Measurements from ENCODE around the gene SLC38A9.
"Not testable (repeated sequence)": the region's sequence is repeated elsewhere in the genome, so short reads cannot be mapped to it uniquely, and the experiment has no call there.

The SLC38A9 gene

DNA sequence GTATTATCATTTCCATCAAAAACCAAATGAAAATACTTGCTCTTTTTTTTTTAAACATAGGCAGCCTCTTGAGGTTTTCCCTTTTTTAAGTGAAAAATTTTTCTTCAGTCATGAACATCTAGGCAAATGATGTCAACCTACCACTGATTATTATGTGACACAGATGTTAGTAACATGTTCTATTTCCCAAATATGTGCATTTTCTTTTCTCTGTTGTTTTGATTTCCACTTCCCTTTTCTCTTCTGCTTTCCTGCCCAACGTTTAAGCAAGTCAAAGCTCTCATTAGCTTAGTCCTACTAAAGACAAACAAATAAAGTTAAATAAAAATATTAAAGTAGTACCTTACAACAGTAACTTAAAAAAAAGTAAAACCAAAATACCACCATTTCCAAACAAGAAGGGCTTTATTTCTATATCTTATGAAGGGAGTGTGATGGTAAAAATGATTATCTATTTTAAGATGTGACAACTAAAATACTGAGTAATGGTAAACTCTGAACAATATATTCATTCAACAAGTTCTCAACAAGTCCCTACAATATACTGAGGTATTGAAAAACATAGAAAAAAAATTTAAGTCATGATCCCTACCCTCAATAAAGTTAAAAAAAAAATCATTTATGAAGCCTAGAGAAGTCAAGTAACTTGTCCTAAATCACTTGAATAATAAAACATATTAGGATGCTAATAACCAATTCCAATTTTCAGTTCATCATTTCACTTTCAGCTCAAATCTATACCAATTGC lies 9.4 kb downstream of the SLC38A9 start:
- no peak for DNase-seq

DNA sequence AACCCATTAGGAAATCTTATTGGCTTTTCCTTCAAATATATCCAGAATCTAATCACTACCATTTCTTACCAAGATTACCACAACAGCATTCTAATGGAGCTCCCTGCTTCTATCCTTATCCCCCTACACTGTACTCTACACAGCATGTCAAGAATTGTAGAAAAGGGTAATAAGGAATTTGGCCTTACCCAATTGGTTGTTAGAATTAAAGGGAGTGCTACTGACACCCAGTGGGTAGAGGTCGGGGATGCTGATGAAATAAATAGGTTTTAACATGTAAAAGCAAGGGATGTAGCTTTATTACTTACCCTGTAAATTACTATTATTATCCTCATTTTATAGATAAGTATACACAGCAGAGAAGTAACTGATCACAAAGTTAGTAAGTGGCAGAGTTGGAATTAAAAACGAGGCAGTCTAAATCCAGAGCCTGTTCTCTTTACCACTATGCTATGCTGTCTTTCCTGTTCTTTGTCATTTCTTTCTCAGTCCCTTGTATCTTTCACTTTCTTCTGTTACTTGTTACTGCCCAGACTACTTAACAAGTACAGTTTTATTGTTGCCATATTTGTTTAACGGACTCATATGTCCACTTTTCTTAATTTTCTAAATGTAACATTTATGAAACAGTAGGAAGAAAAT lies 10.5 kb downstream of the SLC38A9 start:
- DNase-seq, result no peak

- DNase-seq, result no peak
These were observed 11.4 kb downstream of the SLC38A9 start for GRCh38 chr5:55700745-55701144.

DNA sequence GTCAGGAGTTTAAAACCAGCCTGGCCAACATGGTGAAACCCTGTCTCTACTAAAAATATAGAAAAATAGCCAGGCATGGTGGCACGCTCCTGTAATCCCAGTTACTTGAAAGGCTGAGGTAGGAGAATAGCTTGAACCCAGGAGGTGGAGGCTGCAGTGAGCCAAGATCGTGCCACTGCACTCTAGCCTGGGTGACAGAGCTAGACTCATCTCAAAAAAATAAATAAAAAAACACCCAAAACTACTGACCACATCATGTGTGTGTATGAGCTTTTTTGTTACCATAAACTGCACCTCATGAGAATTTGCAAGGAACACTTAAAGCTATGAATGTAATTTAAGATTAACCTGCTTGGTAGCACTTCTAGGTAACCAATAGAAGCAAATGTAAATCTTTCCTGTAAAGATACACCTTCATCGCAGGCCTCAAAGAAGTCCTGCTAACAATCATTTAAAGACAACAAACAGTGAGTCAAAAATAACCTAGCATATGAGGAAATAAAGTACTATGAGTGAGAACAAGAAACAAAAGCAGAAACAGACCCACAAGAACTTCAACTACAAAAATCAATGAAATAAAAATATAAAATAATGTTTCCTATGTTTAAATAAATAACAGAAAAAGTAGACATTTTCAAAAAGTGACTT lies 13.0 kb downstream of the SLC38A9 start:
- DNase-seq, result no peak

- DNase-seq, result not testable (repeated sequence)
These were observed 15.4 kb downstream of the SLC38A9 start for GRCh38 chr5:55696704-55697103.

GRCh38 chr5:55694152-55694830 lies 17.8 kb downstream of the SLC38A9 start:
- DNase-seq, result no peak

DNA sequence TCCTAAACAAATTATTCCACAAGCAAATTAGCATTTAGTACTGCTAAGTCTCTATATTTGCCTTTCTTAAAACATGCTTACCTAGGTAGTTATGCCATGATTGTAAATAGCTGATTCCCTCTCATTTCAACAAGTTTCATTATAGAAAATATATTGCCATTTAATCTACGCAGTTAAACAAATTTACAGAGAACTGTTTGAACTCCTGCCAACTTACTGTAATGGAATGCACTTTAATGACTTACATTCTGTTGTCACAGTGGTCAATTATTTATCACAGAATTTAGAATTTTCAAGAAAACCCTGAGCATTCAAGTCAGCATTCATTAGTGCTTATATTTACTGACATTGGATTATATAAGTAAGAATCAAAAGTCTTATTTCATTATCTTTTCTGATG lies 19.6 kb downstream of the SLC38A9 start:
- DNase-seq, result no peak

DNA sequence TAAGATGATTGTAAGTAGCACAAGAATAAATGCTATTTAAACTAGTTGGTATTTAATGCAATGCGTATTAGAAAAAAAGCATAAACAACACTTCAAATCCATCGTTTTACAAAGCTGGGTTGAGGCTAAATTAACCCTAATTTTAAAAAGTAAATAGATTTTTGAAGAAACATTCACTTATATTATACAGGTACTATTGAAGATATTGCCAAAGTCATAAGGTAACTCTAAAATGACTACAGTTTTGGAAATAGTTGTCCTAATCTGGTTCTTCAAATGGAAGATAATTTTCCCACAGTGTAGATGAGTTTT lies 20.1 kb downstream of the SLC38A9 start:
- DNase-seq, result no peak

- DNase-seq, result no peak
These were observed 20.6 kb downstream of the SLC38A9 start for GRCh38 chr5:55691265-55692105.

GRCh38 chr5:55682071-55682470 lies 30.1 kb downstream of the SLC38A9 start:
- no peak for DNase-seq

- DNase-seq, result no peak
These were observed 30.8 kb downstream of the SLC38A9 start for GRCh38 chr5:55681301-55681700.

- no peak for DNase-seq
These were observed 31.8 kb downstream of the SLC38A9 start for GRCh38 chr5:55680353-55680752.

- no peak for DNase-seq
These were observed 32.6 kb downstream of the SLC38A9 start for GRCh38 chr5:55679556-55679955.

DNA sequence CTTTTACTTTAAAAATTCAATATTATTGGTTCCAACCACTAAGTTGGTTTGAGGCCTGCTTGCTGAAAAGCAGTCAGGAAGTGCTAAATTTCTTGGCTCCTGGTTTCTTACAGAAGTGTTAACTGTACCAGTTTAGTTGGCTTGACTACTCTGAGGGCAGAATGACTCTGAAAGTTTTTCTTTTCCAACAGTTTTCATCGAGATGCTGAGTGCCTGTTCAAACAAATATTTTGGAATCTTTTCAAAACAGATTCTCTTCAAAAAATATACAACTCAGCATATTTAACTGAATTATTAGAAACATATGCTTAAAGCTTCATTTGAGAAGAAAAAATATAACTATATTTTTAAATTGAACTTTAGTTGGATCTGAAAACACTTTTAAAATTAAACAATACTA lies 37.0 kb downstream of the SLC38A9 start:
- DNase-seq, result no peak

GRCh38 chr5:55674340-55674739 lies 37.8 kb downstream of the SLC38A9 start:
- no peak for DNase-seq

DNA sequence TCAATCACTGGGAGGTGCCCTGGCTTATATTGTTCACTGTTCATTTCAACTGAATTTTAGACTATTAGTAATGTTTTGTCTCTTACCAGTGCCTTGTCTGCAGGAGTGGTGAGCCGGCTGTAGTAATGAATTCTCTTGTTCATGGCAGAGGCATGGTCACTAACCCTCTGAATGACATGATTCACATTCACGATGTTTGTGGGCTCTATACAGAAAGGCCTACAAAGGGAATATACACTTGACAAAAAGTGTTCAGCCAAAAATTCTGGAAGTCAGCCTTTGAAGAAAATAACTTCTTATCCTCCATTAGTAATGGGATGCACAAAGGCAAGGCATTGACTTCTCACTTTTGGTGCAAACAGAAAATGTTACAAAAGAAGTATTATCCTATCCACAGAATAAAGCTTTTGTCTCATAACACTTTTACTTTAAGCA lies 39.6 kb downstream of the SLC38A9 start:
- no peak for DNase-seq

- no peak for DNase-seq
These were observed 40.1 kb downstream of the SLC38A9 start for GRCh38 chr5:55671975-55672374.

- DNase-seq, result no peak
These were observed 43.8 kb downstream of the SLC38A9 start for GRCh38 chr5:55668356-55668755.

- DNase-seq, result no peak
These were observed 44.2 kb downstream of the SLC38A9 start for GRCh38 chr5:55667938-55668337.

GRCh38 chr5:55665065-55665464 lies 47.1 kb downstream of the SLC38A9 start:
- no peak for DNase-seq

DNA sequence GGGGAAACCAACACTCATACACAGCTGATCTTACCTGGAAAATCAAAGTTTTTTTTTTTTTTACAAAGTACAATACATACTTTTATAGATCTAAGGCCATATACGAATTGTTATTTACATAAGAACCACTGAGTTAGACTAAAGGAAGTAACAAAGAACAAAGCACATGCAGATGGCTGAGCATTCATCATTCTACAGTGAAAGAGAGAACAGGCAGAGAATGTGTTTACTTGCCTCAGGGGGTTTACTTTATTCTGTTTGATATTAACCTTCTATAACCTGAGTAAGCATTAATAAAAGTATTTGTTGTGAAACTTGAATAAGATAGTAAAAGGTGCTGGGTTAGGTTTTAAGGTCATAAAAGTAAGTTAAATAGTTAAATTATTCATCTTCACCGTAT lies 54.7 kb downstream of the SLC38A9 start:
- DNase-seq, result no peak

- no peak for DNase-seq
These were observed 61.7 kb downstream of the SLC38A9 start for GRCh38 chr5:55650386-55650785.

DNA sequence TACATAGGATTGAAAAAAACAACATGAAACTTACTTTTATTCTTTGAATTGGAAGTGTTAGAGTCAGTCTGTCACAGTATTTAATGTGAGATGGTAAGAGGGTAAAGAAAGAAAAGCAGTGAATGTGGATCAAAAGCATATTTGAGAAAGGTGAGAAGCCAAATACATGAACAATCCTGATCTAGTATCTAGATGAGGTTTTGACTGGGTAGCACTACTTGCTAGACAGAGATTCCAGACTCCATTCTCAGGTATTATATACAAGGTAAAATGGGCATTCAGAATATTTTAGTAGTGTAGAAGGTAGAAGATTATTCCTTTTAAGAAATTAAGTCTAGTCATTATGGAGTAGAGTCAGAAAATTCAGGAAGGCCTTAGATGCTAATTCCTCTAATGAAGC lies 62.2 kb downstream of the SLC38A9 start:
- no peak for DNase-seq

Data from stimulated activated CD4-positive, alpha-beta T cell treated with anti-CD3 and anti-CD28 coated beads, Interleukin-4, amount 100 ng/mL, for 1 hour (primary cell).